ENCODE measurements around the gene BCAS4.

Gene BCAS4

GRCh38 chr20:50792708-50793574, 1.9 kb upstream of the BCAS4 start:
- TF ChIP-seq GATA3 (IDR thresholded peaks at IDR 0.05; ENCODE audit: low read depth, low read length): no peak
- TF ChIP-seq GATA2 (IDR thresholded peaks at IDR 0.05; ENCODE audit: low read depth, low read length): no peak

GRCh38 chr20:50794181-50794845, 548 bp upstream of the BCAS4 start:
- no peak for TF ChIP-seq GATA2 (IDR thresholded peaks at IDR 0.05; ENCODE audit: low read depth, low read length)

DNA sequence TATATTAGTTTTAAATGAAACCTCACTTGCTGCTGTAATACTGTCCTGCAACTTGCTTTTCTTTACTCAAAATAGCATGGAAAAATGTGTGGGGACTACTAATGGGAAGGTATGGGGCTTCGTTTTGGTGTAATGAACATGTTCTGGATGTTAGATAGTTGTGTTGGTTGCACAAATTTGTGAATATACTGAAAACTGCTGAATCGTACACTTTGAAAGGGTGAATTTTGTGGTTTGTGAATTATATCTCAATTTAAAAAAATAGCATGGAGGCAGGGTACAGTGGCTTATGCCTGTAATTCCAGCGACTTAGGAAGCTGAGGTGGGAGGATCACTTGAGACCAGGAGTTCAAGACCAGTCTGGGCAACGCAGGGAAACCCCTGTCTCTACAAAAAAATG, 2.3 kb downstream of the BCAS4 start:
- TF ChIP-seq GATA3 (IDR thresholded peaks at IDR 0.05; ENCODE audit: low read depth, low read length) (no peak), GATA2 (IDR thresholded peaks at IDR 0.05; ENCODE audit: low read depth, low read length) (no peak)

DNA sequence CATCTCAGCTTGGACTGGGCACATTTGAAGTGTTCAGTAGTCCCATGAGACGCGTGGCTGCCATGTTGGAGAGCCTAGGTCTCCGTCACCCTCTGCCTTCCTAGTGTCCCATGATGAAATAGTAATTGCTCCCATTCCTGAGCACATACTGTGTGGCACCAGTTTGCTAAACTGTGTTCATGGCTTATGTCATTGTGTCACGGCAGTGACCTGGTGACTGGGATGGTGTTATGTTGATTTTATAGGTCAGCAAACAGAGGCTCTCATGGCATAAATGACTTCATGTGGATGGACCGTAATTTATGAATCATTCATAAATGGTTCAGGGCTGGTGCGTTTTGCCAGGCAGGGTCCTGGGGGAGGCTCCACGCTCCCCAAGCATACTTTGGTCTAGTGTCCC, 3.8 kb downstream of the BCAS4 start:
- TF ChIP-seq GATA3 (IDR thresholded peaks at IDR 0.05; ENCODE audit: low read depth, low read length) (no peak), GATA2 (IDR thresholded peaks at IDR 0.05; ENCODE audit: low read depth, low read length) (no peak)

DNA sequence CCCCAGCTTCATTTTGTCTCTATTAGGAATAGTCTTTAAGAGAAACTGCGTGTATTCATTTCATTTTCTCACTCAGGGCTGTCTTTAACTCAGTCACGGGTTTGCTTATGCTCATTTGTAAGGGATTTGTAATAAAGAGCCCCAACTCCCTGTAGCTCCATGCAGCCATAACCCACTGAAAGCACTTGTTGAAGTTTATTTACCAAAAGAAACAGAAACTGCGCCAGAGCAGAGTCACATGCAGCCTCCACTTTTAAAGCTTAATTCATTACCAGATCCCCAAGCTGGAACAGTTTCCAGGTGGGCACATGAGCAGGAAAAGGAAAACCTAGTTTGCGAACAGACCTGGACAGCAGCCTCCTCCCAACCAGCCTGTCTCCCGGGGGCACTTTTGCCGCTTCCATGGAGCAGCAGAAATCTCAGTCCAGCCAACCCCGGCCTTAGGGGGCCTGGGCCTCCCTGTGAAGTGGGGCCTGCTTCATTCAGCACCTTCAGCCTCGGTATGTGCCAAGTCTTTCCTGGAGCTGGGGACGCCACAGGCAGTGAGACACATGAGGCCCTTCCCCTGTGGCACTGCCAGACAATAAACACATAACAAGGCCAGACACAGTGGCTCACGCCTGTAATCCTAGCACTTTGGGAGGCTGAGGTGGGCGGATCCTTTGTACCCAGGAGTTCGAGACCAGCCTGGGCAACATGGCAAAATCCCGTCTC, 4.5 kb downstream of the BCAS4 start:
- no peak for TF ChIP-seq GATA3 (IDR thresholded peaks at IDR 0.05; ENCODE audit: low read depth, low read length)
- no peak for TF ChIP-seq GATA2 (IDR thresholded peaks at IDR 0.05; ENCODE audit: low read depth, low read length)

- TF ChIP-seq GATA3 (IDR thresholded peaks at IDR 0.05; ENCODE audit: low read depth, low read length) (no peak), GATA2 (IDR thresholded peaks at IDR 0.05; ENCODE audit: low read depth, low read length) (no peak)
Measured at GRCh38 chr20:50799890-50800550, 5.2 kb downstream of the BCAS4 start.

GRCh38 chr20:50801747-50802125, 6.9 kb downstream of the BCAS4 start:
- TF ChIP-seq GATA3 (IDR thresholded peaks at IDR 0.05; ENCODE audit: low read depth, low read length): no peak

DNA sequence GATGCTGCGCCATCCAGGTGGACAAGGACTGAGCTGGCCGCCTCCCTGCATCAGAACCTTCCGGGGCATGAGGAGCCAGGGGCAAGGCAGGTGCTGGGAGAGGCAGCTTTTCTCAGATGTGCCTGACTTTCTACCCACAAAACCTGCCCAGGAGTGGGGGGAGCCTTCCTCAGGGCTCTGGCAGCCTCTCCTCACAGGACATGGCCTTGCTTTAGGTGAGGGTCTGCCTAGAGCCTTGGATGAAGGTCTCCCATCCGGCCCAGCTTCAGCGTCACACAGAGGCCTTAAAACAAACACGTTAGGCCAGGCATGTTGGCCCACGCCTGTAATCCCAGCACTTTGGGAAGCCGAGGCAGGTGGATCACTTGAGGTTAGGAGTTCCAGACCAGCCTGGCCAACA, 7.4 kb downstream of the BCAS4 start:
- TF ChIP-seq GATA3 (IDR thresholded peaks at IDR 0.05; ENCODE audit: low read depth, low read length) (no peak), GATA2 (IDR thresholded peaks at IDR 0.05; ENCODE audit: low read depth, low read length) (no peak)

DNA sequence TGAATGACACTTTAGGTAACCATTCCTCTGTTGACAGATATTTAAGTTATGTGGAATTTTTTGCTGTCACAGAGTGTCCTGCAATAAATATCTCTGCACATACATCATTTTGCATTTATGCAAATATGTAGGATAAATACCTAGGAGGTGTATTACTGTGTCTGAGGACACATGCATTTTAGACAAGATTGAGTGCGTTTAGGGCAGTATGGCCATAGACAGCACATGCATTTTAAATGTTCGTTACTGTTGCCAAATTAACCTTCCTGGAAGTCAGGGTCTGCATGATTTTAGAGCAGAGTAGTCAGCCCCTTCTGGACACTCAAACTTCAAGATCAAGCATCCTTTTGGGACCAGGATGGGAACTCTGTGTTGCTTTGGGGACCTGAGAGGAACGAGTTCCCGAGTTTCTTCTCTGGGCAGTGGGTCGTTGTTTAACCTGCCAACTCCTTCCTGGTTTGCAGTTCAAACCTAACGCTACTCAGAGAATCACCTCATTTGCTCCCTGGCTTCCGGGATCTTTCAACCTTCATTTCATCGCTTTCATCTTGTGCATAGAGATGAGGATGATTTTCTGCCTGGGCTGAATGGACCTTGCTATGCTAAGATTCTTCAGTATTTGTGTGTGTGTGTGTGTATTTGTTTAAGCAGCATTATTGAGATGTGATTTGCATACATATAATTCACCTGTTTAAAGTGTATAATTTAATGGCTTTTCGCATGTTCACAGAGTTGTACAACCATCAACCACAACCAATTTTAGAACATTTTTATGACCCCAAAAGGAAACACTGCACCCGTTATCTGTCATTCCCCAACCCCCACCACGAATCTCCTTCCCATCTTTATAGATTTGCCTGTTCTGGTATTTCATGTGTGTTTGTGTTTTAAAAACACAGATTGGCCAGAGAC, 9.8 kb downstream of the BCAS4 start:
- TF ChIP-seq GATA2 (IDR thresholded peaks at IDR 0.05; ENCODE audit: low read depth, low read length): no peak
- TF ChIP-seq GATA3 (IDR thresholded peaks at IDR 0.05; ENCODE audit: low read depth, low read length): no peak

GRCh38 chr20:50805349-50805684, 10.5 kb downstream of the BCAS4 start:
- TF ChIP-seq GATA3 (IDR thresholded peaks at IDR 0.05; ENCODE audit: low read depth, low read length) (no peak), GATA2 (IDR thresholded peaks at IDR 0.05; ENCODE audit: low read depth, low read length) (no peak)

DNA sequence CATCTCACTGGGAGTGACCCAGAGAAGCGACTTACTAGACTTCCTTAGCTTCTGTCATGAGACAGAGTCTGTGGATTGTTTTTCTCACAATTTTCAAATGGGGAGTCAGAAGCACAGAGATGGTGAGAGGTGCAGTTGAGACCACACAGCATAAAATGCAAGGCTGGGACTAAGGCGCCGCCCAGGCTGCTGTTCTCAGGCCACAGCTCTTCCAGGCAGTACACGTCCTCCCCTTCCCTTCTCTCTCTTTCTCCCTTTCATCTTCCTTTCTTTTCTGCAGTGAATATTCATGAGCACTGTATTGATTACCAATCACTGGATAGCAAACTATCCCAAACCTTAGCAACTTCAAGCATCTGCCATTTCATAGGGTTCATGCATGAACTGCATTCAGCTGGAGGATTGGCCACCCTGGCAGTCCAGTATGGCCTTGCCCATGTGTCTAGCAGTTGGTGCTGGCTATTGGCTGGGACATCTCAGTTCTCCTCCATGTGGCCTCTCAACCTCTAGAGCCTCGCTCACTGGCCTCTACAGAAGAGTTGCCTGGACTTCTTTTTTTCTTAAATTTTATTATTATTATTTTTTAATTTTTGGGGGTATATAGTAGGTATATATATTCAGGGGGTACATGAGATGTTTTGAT, 11.4 kb downstream of the BCAS4 start:
- TF ChIP-seq GATA2 (IDR thresholded peaks at IDR 0.05; ENCODE audit: low read depth, low read length): no peak
- TF ChIP-seq GATA3 (IDR thresholded peaks at IDR 0.05; ENCODE audit: low read depth, low read length): no peak

- TF ChIP-seq GATA2 (IDR thresholded peaks at IDR 0.05; ENCODE audit: low read depth, low read length) (no peak), GATA3 (IDR thresholded peaks at IDR 0.05; ENCODE audit: low read depth, low read length) (no peak)
Measured at GRCh38 chr20:50810063-50810462, 15.2 kb downstream of the BCAS4 start.

GRCh38 chr20:50810842-50811241, 16.0 kb downstream of the BCAS4 start:
- TF ChIP-seq GATA2 (IDR thresholded peaks at IDR 0.05; ENCODE audit: low read depth, low read length) (no peak), GATA3 (IDR thresholded peaks at IDR 0.05; ENCODE audit: low read depth, low read length) (no peak)
